Suprapubic skin (tissue), 4 donors: ENCODE results near the gene PARG. TPM values are rescaled to one million over a fixed set of nuclear protein-coding genes. Genes with fewer than 3 reads are reported as not detected.
"Not testable (repeated sequence)": the region's sequence is repeated elsewhere in the genome, so short reads cannot be mapped to it uniquely, and the experiment has no call there.

Experiments
- DNase-seq, 2 donors: peaks; one replicate each; pipeline ENCODE4 v3.0.0-alpha.2; 2019; ENCODE audit warnings: low spot score in 2 of 2
- H3K27ac ChIP-seq: fragments of 200-600 bp; sonication (generic); one replicate; pipeline ENCODE4 v1.5.1; 2019
- H3K27me3 ChIP-seq: fragments of 200-600 bp; sonication (generic); one replicate; pipeline ENCODE4 v1.5.1; 2019
- H3K36me3 ChIP-seq: fragments of 200-600 bp; sonication (generic); one replicate; pipeline ENCODE4 v1.5.1; 2019
- H3K4me1 ChIP-seq: fragments of 200-600 bp; sonication (generic); one replicate; pipeline ENCODE4 v1.5.1; 2019
- H3K4me3 ChIP-seq: fragments of 200-600 bp; sonication (generic); one replicate; pipeline ENCODE4 v1.5.1; 2019; ENCODE audit warnings: mild to moderate bottlenecking
- H3K9me3 ChIP-seq: fragments of 200-600 bp; sonication (generic); one replicate; pipeline ENCODE4 v1.5.1; 2019
- CTCF ChIP-seq, 2 donors: fragments of 200-600 bp in 1 of 2; fragments of 450-650 bp in 1 of 2; sonication (generic) in 1 of 2; IDR thresholded peaks; one replicate each; pipeline ENCODE4 v1.5.1; 2016 to 2019; ENCODE audit warnings: antibody characterized with exemption in 2 of 2, mild to moderate bottlenecking in 1 of 2, moderate library complexity in 1 of 2
- EP300 ChIP-seq: sonication (generic); formaldehyde crosslinking; IDR thresholded peaks from one replicate; pipeline ENCODE4 v1.6.1; 2017; ENCODE audit warnings: antibody characterized with exemption
- POLR2A ChIP-seq, 2 donors: fragments of 450-650 bp; IDR thresholded peaks; one replicate each; pipeline ENCODE4 v1.6.1; 2017; ENCODE audit warnings: antibody characterized with exemption in 2 of 2, mild to moderate bottlenecking in 2 of 2, moderate library complexity in 2 of 2
- POLR2AphosphoS5 ChIP-seq, 3 donors: sonication (generic); formaldehyde crosslinking; IDR thresholded peaks; one replicate each; pipeline ENCODE4 v1.6.1; 2017; ENCODE audit warnings: antibody characterized with exemption in 3 of 3
- WGBS: methylation state at CpG from one replicate; pipeline ENCODE4 v1.1.5; 2018; 5-methylcytosine and 5-hydroxymethylcytosine counted together
- total RNA-seq, 4 donors: library from RNA; depleted of rRNA; stranded (reverse); fragments of >200 nt; gene quantifications; one replicate each; pipeline ENCODE4 v1.1.0, GENCODE V29; 2016

The PARG gene
- total RNA-seq, 4 donors from 2014 or later: 17.5 to 38.1 (median 21.0) TPM

- H3K4me1 ChIP-seq, H3K9me3 ChIP-seq, H3K4me3 ChIP-seq, H3K36me3 ChIP-seq, DNase-seq, H3K27me3 ChIP-seq, H3K27ac ChIP-seq: not testable (repeated sequence)
- 68% methylated on average over 3 of the region's 3 CpGs for WGBS
Observed at GRCh38 chr10:49882327-49882726, 59.5 kb downstream of the PARG start.

GRCh38 chr10:49872740-49873139 is 69.1 kb downstream of the PARG start:
- H3K36me3 ChIP-seq, H3K27ac ChIP-seq, H3K9me3 ChIP-seq, H3K4me1 ChIP-seq, H3K27me3 ChIP-seq, H3K4me3 ChIP-seq, DNase-seq: not testable (repeated sequence)
- WGBS: no CpG with 5 or more reads among the region's 3 CpGs

- not testable (repeated sequence) for H3K27me3 ChIP-seq
- no CpG with 5 or more reads among the region's 3 CpGs for WGBS
Observed at GRCh38 chr10:49871462-49871861, 70.4 kb downstream of the PARG start.

GRCh38 chr10:49859933-49860332 is 81.9 kb downstream of the PARG start:
- not testable (repeated sequence) for DNase-seq, H3K9me3 ChIP-seq, H3K27ac ChIP-seq, H3K4me1 ChIP-seq, H3K36me3 ChIP-seq, H3K27me3 ChIP-seq, H3K4me3 ChIP-seq
- 95% methylated on average over 5 of the region's 5 CpGs for WGBS

More at GRCh38 chr10:49871462-49871861, 70.4 kb downstream of the PARG start:
- H3K36me3 ChIP-seq, H3K4me1 ChIP-seq, DNase-seq, H3K4me3 ChIP-seq, H3K27ac ChIP-seq, H3K9me3 ChIP-seq: not testable (repeated sequence)

GRCh38 chr10:49858697-49859382 is 83.0 kb downstream of the PARG start:
- H3K36me3 ChIP-seq, H3K4me1 ChIP-seq, H3K4me3 ChIP-seq, H3K27ac ChIP-seq, H3K27me3 ChIP-seq, H3K9me3 ChIP-seq, DNase-seq: not testable (repeated sequence)
- 100% methylated on average over 1 of the region's 1 CpG for WGBS

- H3K4me3 ChIP-seq, H3K9me3 ChIP-seq, H3K36me3 ChIP-seq, H3K4me1 ChIP-seq, H3K27ac ChIP-seq, H3K27me3 ChIP-seq, DNase-seq: not testable (repeated sequence)
- WGBS: 88% methylated on average over 4 of the region's 4 CpGs
Observed at GRCh38 chr10:49849520-49849919, 92.3 kb downstream of the PARG start.

GRCh38 chr10:49844775-49845595 is 96.8 kb downstream of the PARG start:
- WGBS: 96% methylated on average over 7 of the region's 7 CpGs
- Histone ChIP-seq H3K4me1 (no peaks in the 10 kb centered on the region), H3K4me3 (no peak overlapping the region), H3K27me3 (no peaks in the 10 kb centered on the region), H3K9me3 (no peaks in the 10 kb centered on the region), H3K36me3 (peaks cover 33% of the 10 kb centered on the region), H3K27ac (no peak overlapping the region)
- TF ChIP-seq EP300 (no peak), CTCF (IDR thresholded peaks at IDR 0.05) (no peak), POLR2AphosphoS5 (IDR thresholded peaks at IDR 0.05) (no peak), POLR2A (IDR thresholded peaks at IDR 0.05) (no peak)
- no peak for DNase-seq

GRCh38 chr10:49842333-49842628 is 99.5 kb downstream of the PARG start:
- DNase-seq, H3K27me3 ChIP-seq, H3K4me3 ChIP-seq, H3K27ac ChIP-seq, H3K9me3 ChIP-seq, H3K4me1 ChIP-seq: not testable (repeated sequence)
- peaks cover 48% of the 10 kb centered on the region for H3K36me3 ChIP-seq
